Sigmoid colon (tissue), 4 donors: ENCODE measurements around the gene IPO8.

ENCODE experiments used
- CTCF ChIP-seq, 4 experiments: fragments of 450-650 bp in 3 of 4; fragments of 200-600 bp in 1 of 4; IDR thresholded peaks; one replicate each; pipeline ENCODE4 v1.5.1; 2016 to 2019; ENCODE audit warnings: antibody characterized with exemption in 4 of 4, mild to moderate bottlenecking in 3 of 4, moderate library complexity in 2 of 4
- EP300 ChIP-seq, 4 donors: sonication (generic); formaldehyde crosslinking; IDR thresholded peaks; one replicate each; pipeline ENCODE4 v1.6.1; 2017; ENCODE audit warnings: antibody characterized with exemption in 4 of 4
- POLR2A ChIP-seq, 2 donors: fragments of 450-650 bp; IDR thresholded peaks; one replicate each; pipeline ENCODE4 v1.6.1; 2016; ENCODE audit warnings: antibody characterized with exemption in 2 of 2, mild to moderate bottlenecking in 2 of 2, moderate library complexity in 2 of 2

GRCh38 chr12:30610718-30611117, 85.0 kb downstream of the IPO8 start:
- TF ChIP-seq CTCF (IDR thresholded peaks at IDR 0.05) (no peak), POLR2A (IDR thresholded peaks at IDR 0.05) (no peak), EP300 (IDR thresholded peaks at IDR 0.05) (no peak)
